GM12801 (cell line): Measurements from ENCODE around the gene LRRC15.

Experiments used
- TF ChIP-seq, protein P1 (sequence below): IDR thresholded peaks from one replicate; pipeline ENCODE4 v1.5.1; 2011; ENCODE audit warnings: control low read depth; ENCODE audit not compliant: insufficient read length; ENCODE audit errors: extremely low read depth

The LRRC15 gene

DNA sequence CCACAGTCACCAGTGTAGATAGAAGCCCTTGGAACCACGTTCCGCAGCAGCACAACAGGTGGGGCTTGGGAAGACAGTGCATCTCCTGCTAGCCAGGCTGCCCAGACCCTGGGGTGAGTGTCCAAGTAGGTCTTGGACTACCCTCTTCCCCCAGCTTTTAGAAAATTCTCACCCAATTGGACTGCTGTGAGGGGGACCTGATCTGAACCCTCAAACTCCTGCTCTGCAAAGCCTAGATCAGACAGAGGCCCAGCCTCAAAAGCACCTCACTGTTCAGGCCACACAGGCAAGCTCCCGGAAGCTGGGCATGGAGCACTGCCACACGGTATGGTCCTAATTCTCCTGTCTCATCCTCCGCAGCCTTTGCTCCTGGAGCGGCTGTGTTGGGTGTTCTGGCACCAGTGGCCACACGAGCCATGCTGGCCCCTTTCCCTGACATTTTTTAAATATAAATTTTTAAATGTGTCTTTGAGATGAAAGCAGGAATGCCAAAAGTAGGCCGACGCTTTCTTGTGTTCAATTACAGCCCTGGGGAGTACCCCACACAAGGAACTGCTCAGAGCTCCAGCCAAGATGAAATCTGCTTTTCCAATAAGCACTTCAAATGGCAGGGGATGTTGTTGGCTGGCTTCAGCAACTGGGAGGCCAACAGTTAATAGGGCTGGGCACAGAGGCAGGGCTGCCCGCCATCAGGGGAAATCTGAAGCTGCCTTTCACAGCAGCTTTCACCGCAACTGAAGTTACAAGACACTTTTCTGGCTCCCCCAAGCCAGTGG lies 59.3 kb downstream of the LRRC15 start:
- TF ChIP-seq, protein P1, sequence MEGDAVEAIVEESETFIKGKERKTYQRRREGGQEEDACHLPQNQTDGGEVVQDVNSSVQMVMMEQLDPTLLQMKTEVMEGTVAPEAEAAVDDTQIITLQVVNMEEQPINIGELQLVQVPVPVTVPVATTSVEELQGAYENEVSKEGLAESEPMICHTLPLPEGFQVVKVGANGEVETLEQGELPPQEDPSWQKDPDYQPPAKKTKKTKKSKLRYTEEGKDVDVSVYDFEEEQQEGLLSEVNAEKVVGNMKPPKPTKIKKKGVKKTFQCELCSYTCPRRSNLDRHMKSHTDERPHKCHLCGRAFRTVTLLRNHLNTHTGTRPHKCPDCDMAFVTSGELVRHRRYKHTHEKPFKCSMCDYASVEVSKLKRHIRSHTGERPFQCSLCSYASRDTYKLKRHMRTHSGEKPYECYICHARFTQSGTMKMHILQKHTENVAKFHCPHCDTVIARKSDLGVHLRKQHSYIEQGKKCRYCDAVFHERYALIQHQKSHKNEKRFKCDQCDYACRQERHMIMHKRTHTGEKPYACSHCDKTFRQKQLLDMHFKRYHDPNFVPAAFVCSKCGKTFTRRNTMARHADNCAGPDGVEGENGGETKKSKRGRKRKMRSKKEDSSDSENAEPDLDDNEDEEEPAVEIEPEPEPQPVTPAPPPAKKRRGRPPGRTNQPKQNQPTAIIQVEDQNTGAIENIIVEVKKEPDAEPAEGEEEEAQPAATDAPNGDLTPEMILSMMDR = no peak

- TF ChIP-seq, protein P1 = no peak
Measured at GRCh38 chr3:194308601-194309449, 60.7 kb downstream of the LRRC15 start.

- TF ChIP-seq, protein P1 = no peak
Measured at GRCh38 chr3:194307849-194308248, 61.7 kb downstream of the LRRC15 start.

GRCh38 chr3:194306771-194307640 lies 62.5 kb downstream of the LRRC15 start:
- TF ChIP-seq, protein P1 = no peak

DNA sequence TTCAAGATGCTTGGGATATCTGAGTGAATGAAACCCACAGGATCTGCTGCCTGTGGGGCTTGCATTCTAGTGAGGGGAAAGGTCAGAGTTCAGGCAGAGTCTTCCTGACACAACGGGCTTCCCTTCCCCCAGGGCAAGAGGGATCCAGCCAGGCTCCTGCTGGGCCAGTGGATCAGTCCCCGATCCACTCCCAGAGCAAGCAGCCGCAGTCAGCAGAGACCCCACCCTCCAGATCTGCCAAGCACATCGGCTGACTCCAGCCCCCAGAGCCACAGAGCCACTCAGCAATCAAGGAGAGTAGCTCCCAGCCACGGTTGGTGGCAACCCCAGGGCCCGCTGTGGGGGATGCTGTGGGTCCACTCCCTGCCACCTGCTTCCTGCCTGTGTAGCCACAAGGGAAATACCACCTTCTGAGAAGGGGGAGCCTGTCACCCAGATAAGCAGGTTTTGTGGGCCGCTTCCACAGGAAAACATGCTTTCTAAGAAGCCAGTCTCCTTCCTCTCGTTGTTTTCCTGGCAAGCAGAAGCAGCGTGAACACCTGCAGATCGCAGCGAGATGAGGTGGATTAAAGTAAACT lies 63.3 kb downstream of the LRRC15 start:
- TF ChIP-seq, protein P1 = no peak

DNA sequence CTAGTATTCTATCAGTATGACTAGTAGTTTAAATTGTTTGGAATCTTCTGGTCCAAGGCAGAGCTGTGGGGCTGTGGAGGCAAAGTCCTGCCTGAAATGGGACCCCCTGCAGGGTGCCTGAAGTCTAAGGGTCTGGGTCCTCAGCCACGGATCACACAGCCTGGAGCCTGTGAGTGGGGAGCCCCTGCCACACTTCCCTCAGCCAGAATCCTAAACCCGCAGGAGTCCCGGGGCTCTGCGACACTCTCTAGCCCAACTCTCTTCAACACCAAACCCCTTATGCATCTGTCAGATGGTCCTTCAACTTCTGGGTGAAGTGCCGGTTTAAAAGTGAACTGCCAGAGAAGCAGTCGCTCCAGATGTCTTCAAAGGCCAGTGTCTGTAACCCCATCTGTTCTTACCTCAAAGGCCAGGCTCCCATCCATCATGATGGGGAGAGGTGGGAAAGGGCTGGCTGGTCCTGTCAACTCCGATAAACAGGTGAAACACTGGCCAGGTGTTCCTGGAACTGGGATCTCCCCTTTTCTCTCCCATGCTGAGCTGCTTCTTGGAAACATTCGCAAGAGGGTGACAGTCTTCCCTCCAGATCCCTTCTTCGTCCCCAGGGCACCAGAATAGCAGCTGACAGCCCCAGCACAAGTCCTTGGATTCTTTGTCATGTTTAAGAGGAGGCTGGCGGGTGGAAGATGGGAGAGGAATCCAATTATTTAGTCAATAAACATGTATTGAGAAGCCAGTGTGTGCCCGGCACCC lies 64.0 kb downstream of the LRRC15 start:
- TF ChIP-seq, protein P1 = no peak
